Heart left ventricle (tissue), 16 donors: ENCODE data around the gene ZNF688. TPM values are rescaled to one million over a fixed set of nuclear protein-coding genes. Genes with fewer than 3 reads are reported as not detected.

Experiments used
- ATAC-seq, 4 donors: fragments of 200-7000 bp; cut with Tn5 transposase; one replicate each; pipeline ENCODE4 v1.9.1; 2020 to 2022; ENCODE audit warnings: moderate library complexity in 4 of 4, mild to moderate bottlenecking in 3 of 4, moderate number of reproducible peaks in 1 of 4
- DNase-seq, 5 donors: peaks; one replicate each; pipeline ENCODE4 v3.0.0-alpha.2; 2020
- H3K27ac ChIP-seq, 12 donors: fragments of 200-600 bp; sonication (generic) in 4 of 12; one replicate each; pipeline versions ENCODE4 v1.5.0 to v1.8.0; 2016 to 2022; ENCODE audit warnings: mild to moderate bottlenecking in 2 of 12
- H3K27me3 ChIP-seq, 9 donors: fragments of 200-600 bp; sonication (generic) in 2 of 9; one replicate each; pipeline versions ENCODE4 v1.5.1 to v1.8.0; 2016 to 2022; ENCODE audit warnings: mild to moderate bottlenecking in 3 of 9
- H3K36me3 ChIP-seq, 9 donors: fragments of 200-600 bp; sonication (generic) in 2 of 9; one replicate each; pipeline versions ENCODE4 v1.5.0 to v1.8.0; 2018 to 2022; ENCODE audit warnings: mild to moderate bottlenecking in 2 of 9
- H3K4me1 ChIP-seq, 12 donors: fragments of 200-600 bp; sonication (generic) in 4 of 12; one replicate each; pipeline versions ENCODE4 v1.5.0 to v1.8.0; 2016 to 2022; ENCODE audit warnings: mild to moderate bottlenecking in 3 of 12
- H3K4me3 ChIP-seq, 12 donors: fragments of 200-600 bp; sonication (generic) in 4 of 12; one replicate each; pipeline versions ENCODE4 v1.5.0 to v1.8.0; 2017 to 2022; ENCODE audit warnings: mild to moderate bottlenecking in 9 of 12, moderate library complexity in 4 of 12
- H3K9me3 ChIP-seq, 12 donors: fragments of 200-600 bp; sonication (generic) in 4 of 12; one replicate each; pipeline versions ENCODE4 v1.5.0 to v1.8.0; 2016 to 2022; ENCODE audit warnings: mild to moderate bottlenecking in 1 of 12
- CTCF ChIP-seq, 12 donors: fragments of 200-600 bp; sonication (generic) in 4 of 12; IDR thresholded peaks; one replicate each; pipeline versions ENCODE4 v1.5.0 to v1.8.0; 2018 to 2022; ENCODE audit warnings: antibody characterized with exemption in 12 of 12, mild to moderate bottlenecking in 5 of 12
- POLR2A ChIP-seq, 2 donors: fragments of 450-650 bp; IDR thresholded peaks; one replicate each; pipeline ENCODE4 v1.6.1; 2017; ENCODE audit warnings: antibody characterized with exemption in 2 of 2, mild to moderate bottlenecking in 2 of 2, moderate library complexity in 2 of 2
- WGBS, 4 donors: extraction: QIAGEN DNeasy Blood & Tissue Kit in 2 of 4; methylation state at CpG; one replicate each; pipeline versions ENCODE4 v1.1.5 to v1.1.7; 2013 to 2018; 5-methylcytosine and 5-hydroxymethylcytosine counted together
- intact Hi-C, 10 donors: fragments of 100-400 bp; cut with DNase I; formaldehyde crosslinking; loops; one replicate each; pipeline versions ENCODE4 v1.11.1 to v1.14.2; 2022
- polyA plus RNA-seq, 2 donors: library from polyadenylated mRNA; stranded (reverse); fragments of 200-250 nt; gene quantifications; one replicate each; pipeline ENCODE4 v1.2.3, GENCODE V29; 2013
- total RNA-seq, 9 donors: library from RNA; depleted of rRNA in 2 of 9; stranded (reverse); fragments of >200 nt in 2 of 9; fragmentation: NEBNext Ultra II Directional in 3 of 9; extraction: Animal tissue kit (Norgen Biotek cat#: 25700) in 3 of 9; gene quantifications; one replicate each; pipeline versions ENCODE4 v1.1.0 to v1.2.4, GENCODE V29; 2016 to 2023
- donor health status: ischemic (EF 13 %, LVEDD 7.1; RV severe dilation, severe dysfunction).
- donor health status: healthy with polysubstance abuse.
- donor health status: DM: no; HTN: yes; CAD: no.
- donor health status: DM: no; HTN: no; CAD: no.
- donor health status: ischemic (EF 25% LVEDD 6.9; RV normal size, moderate dysfunction).
- donor health status: ischemic (EF 25% LVEDD 5.7; RV mildly dilated, moderate dysfunction).
- donor health status: healthy.
- donor health status: DM: yes; HTN: yes; CAD: no.
- donor health status: ischemic (EF 35%, LVEDD 5.7; RV mildly dilated, moderate dysfunction).
- donor health status: nonischemic (EF 11% LVEDD 7.7; RV severe dilation, severe dysfunction).
- donor health status: DM: yes; HTN: yes; CAD: no.
- donor health status: PGD.
- donor health status: ischemic (EF 29% LVEDD 5.4; RV normal size, mild dysfunction).
- donor health status: nonischemic (EF 23%, LVEDD 6.1; RV moderate dilation, normal function).

The ZNF688 gene
- total and polyA plus RNA-seq, 11 donors, result 7.6 to 15.7 (median 11.6) TPM

- Histone ChIP-seq H3K9me3 (no peaks in the 10 kb centered on the region), H3K4me1 (peaks cover 0 to 44% (median 19%) of the 10 kb centered on the region in 12 donors), H3K27ac (peak overlapping the region; percentile 76 to 100 (median 99)), H3K36me3 (peaks cover 0 to 35% (median 28%) of the 10 kb centered on the region in 9 donors), H3K4me3 (peak overlapping the region in 10 of 12 donors; percentile 76 to 98 (median 88)), H3K27me3 (no peaks in the 10 kb centered on the region)
- DNase-seq (peak in 1 of 5 donors; percentile 40), ATAC-seq (no peak)
- TF ChIP-seq CTCF (IDR thresholded peaks at IDR 0.05) (no peak), POLR2A (IDR thresholded peaks at IDR 0.05) (no peak)
- 24 to 32% (median 27%) methylated on average over 14 of the region's 14 CpGs for WGBS, 4 donors
- intact Hi-C loops, result loop anchor here in 9 of 10 donors (1.0 to 10.0 kb wide), 11 partner anchors 31 to 463 kb away; partner anchors contain the start of genes SEPHS2 (in 8 of the 9), ZNF785 (in 3 of the 9), FBRS (in 2 of the 9) and ZNF688 (in 2 of the 9)
Observed at GRCh38 chr16:30527635-30528178, 43.8 kb downstream of the ZNF688 start.

GRCh38 chr16:30526823-30527634 lies 44.5 kb downstream of the ZNF688 start:
- H3K27ac ChIP-seq, result peak overlapping the region; percentile 95 to 100 (median 99)
- TF ChIP-seq CTCF (IDR thresholded peaks at IDR 0.05) (peak in 10 of 12 donors; percentile 5 to 53 (median 28)), POLR2A (IDR thresholded peaks at IDR 0.05) (peak; percentile 38 to 86)
- intact Hi-C loops, result loop anchor here in 9 of 10 donors (1.0 to 10.0 kb wide), 11 partner anchors 31 to 462 kb away; partner anchors contain the start of genes SEPHS2 (in 8 of the 9), ZNF785 (in 3 of the 9), FBRS (in 2 of the 9) and ZNF688 (in 2 of the 9)
- no peaks in the 10 kb centered on the region for H3K9me3 ChIP-seq
- H3K27me3 ChIP-seq, result no peaks in the 10 kb centered on the region
- ATAC-seq (peak; percentile 93 to 97 (median 94)), DNase-seq (peak; percentile 99 to 100 (median 99))
- peaks cover 0 to 44% (median 19%) of the 10 kb centered on the region in 12 donors for H3K4me1 ChIP-seq
- H3K36me3 ChIP-seq, result peaks cover 0 to 29% (median 21%) of the 10 kb centered on the region in 9 donors
- H3K4me3 ChIP-seq, result peak overlapping the region; percentile 35 to 98 (median 86)
- 0 to 1% (median 0%) methylated on average over 17 to 79 of the region's 79 CpGs for WGBS, 4 donors

- H3K27me3 ChIP-seq, result no peaks in the 10 kb centered on the region
- peaks cover 0 to 21% (median 14%) of the 10 kb centered on the region in 9 donors for H3K36me3 ChIP-seq
- peak within 1 kb of the TSS; percentile 95 to 100 (median 99) for H3K27ac ChIP-seq
- peaks cover 0 to 44% (median 19%) of the 10 kb centered on the region in 12 donors for H3K4me1 ChIP-seq
- 0 to 1% (median 1%) methylated on average over 2 to 73 of the region's 73 CpGs for WGBS, 4 donors
- peak in 1 of 2 donors; percentile 30 for TF ChIP-seq POLR2A (IDR thresholded peaks at IDR 0.05)
- no peak for TF ChIP-seq CTCF (IDR thresholded peaks at IDR 0.05)
- DNase-seq, result peak in 3 of 5 donors; percentile 46 to 88 (median 58)
- H3K4me3 ChIP-seq, result peak within 1 kb of the TSS; percentile 35 to 98 (median 86)
- H3K9me3 ChIP-seq, result no peaks in the 10 kb centered on the region
- peak in 3 of 4 donors; percentile 5 to 66 (median 64) for ATAC-seq
- intact Hi-C loops, result loop anchor here in 9 of 10 donors (2.0 to 10.0 kb wide), 10 partner anchors 46 to 461 kb away; partner anchors contain the start of genes SEPHS2 (in 8 of the 9), ZNF785 (in 3 of the 9), FBRS (in 2 of the 9) and ZNF688 (in 2 of the 9)
Observed at GRCh38 chr16:30526137-30526822, 45.2 kb downstream of the ZNF688 start, which contains the start of gene ZNF768. Gene ZNF768, minus strand, starts transcription at chr16:30526566. Its CDS starts 153 bp downstream, at chr16:30526413.
